ENCODE data around the gene LAMTOR3. TPM values are rescaled to one million over a fixed set of nuclear protein-coding genes. Genes with fewer than 3 reads are reported as not detected.

Gene LAMTOR3
- total and polyA plus RNA-seq, 4 donors: 52.5 to 85.0 (median 66.6) TPM

Other genes with a start within 250 kb of the LAMTOR3 start
- gene C4orf54, start 236.6 kb downstream of the LAMTOR3 start, total RNA-seq: under 1 TPM; 0.06 to 0.20 TPM
- gene C4orf54, start 236.6 kb downstream of the LAMTOR3 start, polyA plus RNA-seq (ENCODE audit: insufficient read length in 2 of 2): under 1 TPM in 1 of 2 donors, not detected in 1; 0.05 TPM
- 1 to 10 TPM; 1.5 to 5.7 TPM for gene DAPP1, start 77.6 kb downstream of the LAMTOR3 start, total RNA-seq
- under 1 TPM; 0.53 to 0.78 TPM for gene DAPP1, start 77.6 kb downstream of the LAMTOR3 start, polyA plus RNA-seq (ENCODE audit: insufficient read length in 2 of 2)
- 10 to 100 TPM; 26.3 to 87.7 TPM for gene DNAJB14, start 52.2 kb upstream of the LAMTOR3 start, total RNA-seq
- 10 to 100 TPM; 20.2 to 28.6 TPM for gene DNAJB14, start 52.2 kb upstream of the LAMTOR3 start, polyA plus RNA-seq (ENCODE audit: insufficient read length in 2 of 2)
- 100 to 1,000 TPM; 130 to 215 TPM for gene H2AZ1, start 55.8 kb upstream of the LAMTOR3 start, total RNA-seq
- 100 to 1,000 TPM; 260 to 280 TPM for gene H2AZ1, start 55.8 kb upstream of the LAMTOR3 start, polyA plus RNA-seq (ENCODE audit: insufficient read length in 2 of 2)